Stimulated activated CD4-positive, alpha-beta T cell treated with anti-CD3 and anti-CD28 coated beads, Interleukin-2, amount 100 ng/mL, for 24 hours (primary cell): ENCODE measurements around the gene MICB.
A peak's percentile ranks its signal among the peaks of the same experiment; 100 is the strongest.
"Not testable (repeated sequence)": the region's sequence is repeated elsewhere in the genome, so short reads cannot be mapped to it uniquely, and the experiment has no call there.

Experiments used
- DNase-seq, 2 donors: peaks; one replicate each; pipeline ENCODE4 v3.0.0-alpha.2; 2020

MICB gene

DNA sequence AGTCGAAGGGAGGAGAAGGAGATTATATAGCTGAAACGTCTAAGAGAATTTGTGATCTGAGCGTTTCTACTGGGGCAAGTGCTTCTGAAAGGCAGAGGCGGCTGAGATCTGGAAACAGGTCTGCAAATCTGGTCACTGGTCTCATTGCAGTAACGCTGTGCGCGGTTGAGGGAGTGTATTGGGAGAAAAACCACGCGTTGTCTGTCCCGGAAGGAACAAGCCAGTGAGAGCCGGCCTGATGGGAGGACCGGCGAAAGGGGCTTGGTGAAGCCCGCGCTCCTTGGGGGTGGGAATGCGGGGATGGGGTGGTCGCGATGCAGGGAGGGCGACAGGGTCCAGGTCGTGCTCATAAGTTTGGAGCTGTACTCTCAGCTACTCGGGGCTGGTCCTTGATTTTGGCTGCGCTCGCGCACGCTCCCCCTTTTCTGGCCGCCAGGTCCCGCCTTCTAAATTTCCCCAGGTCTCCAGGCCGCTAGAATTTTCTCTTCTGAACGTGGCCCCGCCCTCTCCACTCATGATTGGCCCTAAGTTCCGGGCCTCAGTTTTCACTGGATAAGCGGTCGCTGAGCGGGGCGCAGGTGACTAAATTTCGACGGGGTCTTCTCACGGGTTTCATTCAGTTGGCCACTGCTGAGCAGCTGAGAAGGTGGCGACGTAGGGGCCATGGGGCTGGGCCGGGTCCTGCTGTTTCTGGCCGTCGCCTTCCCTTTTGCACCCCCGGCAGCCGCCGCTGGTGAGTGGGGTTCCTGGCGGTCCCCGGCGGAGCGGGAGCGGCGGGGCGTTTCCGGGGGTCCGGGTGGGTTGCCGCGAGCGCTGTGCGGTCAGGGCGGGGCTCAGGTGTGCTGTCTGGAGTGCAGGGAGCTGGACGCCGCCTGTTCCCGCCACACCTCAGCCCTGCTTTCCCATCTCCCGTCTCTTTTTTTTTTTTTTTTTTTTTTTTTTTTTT is at the start of gene MICB:
TSS of gene MICB (plus strand) at position 615 of the 946 bp plus-strand sequence. CDS start at position 664, 49 bp downstream.
- peak; percentile 86 to 90 for DNase-seq

GRCh38 chr6:31450751-31451150 is 47.2 kb upstream of the MICB start:
- no peak for DNase-seq

DNA sequence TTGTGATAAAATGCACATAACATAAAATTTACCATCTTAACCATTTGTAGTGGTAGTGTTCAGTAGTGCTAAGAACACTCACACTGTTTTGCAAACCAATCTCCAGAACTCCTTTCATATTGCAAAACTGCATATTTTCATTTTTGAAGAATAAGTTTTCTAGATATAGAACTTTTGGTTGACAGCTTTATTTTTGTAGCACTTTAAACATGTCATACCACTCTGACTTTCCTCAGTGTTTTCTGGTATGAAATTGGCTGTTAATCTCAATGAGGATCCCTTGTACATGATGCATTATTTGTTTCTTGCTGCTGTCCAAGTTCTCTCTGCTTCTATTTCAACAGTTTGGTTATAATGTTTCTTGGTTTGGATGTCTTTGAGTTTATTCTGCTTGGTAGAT is 45.1 kb upstream of the MICB start:
- no peak for DNase-seq

- DNase-seq: no peak
Observed at GRCh38 chr6:31453259-31453658, 44.7 kb upstream of the MICB start.

GRCh38 chr6:31459864-31460263 is 38.1 kb upstream of the MICB start:
- DNase-seq: not testable (repeated sequence)

DNA sequence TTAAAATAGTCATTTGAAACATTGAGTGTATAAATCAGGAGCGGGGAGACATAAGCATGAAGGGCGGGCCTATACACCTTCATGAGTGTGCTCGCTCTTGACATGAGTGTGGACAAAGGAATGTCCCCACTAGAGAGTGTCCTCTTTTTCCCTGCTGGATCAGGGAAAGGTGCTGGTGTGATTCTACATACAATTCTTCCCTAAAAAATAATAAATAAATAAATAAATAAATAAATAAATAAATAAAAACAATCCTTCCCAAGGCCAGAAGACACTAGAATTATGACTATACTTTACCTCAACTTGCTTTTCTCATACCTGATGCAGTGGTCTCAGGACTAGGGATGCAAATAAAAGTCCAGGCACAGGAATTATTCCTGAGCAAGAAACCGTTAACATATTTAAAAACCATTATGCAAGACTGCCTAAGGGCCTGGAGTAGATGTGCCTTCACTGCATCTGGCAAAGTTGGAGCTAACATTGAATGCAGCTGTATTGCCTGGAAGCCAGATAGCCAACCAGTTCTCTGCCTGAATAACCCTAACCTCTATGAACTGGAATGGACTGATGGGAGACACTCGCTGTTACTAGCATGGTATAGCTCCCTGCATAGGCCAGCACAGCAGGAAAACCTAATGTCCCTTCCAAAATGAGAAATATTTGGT is 37.5 kb upstream of the MICB start:
- no peak for DNase-seq

DNA sequence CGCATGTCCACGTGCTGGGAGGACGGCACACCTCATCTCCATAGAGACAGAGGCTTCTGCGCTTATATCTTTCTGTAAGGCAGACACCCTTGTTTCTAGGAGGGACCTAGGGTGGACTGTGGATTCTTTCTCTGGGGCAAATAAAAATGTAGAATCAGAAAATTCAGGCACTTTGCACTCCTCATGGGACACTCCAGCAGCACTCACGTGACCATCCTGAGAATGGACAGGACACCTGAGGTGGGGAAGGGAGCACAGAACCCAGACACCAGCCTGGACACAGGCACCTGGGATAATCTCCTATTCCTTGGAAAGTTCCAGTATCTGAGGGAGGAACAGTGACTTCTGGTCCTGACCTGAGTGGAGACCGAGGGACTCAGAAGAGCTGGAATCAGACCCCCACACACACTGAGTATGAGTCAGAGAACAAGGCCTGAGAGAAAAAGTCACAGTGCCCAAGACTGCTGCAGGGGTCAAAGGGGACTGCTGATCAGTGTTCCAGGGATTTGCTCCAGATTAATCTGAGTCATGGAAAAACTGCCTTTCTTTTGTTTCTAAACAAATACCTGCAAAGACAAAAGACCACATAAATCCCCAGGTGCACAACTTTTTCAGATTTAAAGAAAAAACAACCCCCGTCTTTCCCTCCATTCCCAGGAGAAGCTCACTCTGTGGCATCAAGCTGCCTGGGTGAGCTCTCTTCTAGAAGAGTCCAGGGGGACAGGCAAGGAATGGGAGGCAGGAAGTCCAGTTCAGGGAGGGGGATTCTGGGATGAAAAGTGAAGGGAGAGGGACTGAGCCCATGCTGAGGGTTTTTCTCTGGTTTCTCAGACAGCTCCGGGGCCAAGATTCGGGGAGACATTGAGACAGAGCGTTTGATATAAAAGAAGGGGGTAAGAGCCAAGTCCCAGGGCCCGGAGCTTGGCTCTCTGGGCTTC is 35.6 kb upstream of the MICB start:
- DNase-seq: no peak

- peak; percentile 87 to 89 for DNase-seq
Observed at GRCh38 chr6:31462964-31463870, 34.7 kb upstream of the MICB start.

GRCh38 chr6:31464252-31465184 is 33.4 kb upstream of the MICB start:
- DNase-seq: no peak

DNA sequence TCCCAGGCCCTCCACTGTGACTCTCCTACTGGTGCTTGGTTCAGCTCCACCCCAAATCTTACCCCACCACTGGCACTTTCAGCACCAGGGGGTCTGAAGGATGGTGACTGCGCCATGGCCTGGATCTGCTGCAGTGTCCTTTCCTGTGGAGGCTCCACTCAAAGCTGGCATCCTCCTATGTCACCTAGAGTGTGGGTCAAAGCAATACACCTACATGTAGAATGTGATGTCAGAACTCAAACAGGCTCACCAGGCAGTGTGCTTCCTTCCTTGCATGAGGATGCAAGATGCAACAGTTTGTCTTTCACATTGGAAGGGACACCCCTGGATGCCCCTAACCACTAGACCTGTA is 32.8 kb upstream of the MICB start:
- DNase-seq: no peak

- no peak for DNase-seq
Observed at GRCh38 chr6:31465718-31466117, 32.2 kb upstream of the MICB start.

DNA sequence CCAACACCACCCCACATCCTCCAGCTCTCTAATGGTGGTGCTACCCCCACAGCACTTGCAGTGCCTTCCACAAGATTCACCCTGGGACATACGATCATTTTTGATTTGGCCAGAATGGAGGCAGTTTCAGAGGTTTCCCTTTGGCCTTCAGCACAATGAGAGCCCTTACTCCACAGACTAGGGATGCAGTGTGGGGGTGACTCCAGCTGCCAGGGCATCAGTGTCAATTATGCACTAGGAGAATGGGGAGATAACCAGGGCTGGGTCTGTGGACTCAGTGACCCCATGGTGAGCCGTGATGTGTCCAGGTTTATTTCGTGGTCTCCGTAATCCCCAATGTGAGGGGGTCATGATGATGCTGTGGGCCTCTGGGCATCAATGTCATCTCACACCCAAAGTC is 31.5 kb upstream of the MICB start:
- DNase-seq: no peak

GRCh38 chr6:31467151-31467550 is 30.8 kb upstream of the MICB start:
- no peak for DNase-seq

- DNase-seq: no peak
Observed at GRCh38 chr6:31468311-31468710, 29.6 kb upstream of the MICB start.

- DNase-seq: no peak
Observed at GRCh38 chr6:31470801-31471200, 27.1 kb upstream of the MICB start.

- DNase-seq: no peak
Observed at GRCh38 chr6:31471711-31472110, 26.2 kb upstream of the MICB start.

DNA sequence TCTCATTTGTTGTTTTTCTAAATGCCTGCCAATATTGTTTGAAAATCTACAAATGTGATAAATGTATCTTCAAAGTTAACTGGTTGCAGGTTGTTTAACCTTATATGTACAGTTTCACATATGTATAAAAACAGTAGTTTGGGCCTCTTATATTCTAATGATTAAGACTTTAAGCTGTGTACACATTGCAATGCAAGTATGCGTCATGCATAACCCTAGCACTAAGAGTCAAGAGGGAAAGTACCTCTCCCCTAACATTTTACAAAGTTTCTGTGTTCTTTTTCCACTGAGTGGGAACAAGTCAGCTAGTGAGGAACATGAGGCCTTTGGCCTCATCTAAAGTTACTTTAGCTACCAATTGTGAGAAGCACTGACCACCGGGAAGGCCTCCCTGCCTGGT is 25.7 kb upstream of the MICB start:
- DNase-seq: no peak

DNA sequence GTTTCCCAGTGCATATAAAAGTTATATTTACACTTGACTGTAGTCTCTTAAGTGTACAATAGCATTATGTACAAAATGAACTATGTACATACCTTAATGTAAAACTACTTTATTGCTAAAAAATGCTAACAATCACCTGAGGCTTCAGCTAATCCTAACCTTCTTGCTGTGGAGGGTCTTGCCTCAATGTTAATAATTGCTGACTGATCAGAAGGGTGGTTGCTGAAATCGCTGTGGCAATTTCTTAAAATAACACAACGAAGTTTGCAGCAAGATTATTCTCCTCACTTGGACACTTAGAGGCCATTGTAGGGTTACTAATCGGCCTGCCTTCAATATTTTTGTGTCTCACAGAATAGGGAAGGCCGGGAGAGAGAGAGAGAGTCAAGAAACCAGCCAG is 24.7 kb upstream of the MICB start:
- DNase-seq: no peak

DNA sequence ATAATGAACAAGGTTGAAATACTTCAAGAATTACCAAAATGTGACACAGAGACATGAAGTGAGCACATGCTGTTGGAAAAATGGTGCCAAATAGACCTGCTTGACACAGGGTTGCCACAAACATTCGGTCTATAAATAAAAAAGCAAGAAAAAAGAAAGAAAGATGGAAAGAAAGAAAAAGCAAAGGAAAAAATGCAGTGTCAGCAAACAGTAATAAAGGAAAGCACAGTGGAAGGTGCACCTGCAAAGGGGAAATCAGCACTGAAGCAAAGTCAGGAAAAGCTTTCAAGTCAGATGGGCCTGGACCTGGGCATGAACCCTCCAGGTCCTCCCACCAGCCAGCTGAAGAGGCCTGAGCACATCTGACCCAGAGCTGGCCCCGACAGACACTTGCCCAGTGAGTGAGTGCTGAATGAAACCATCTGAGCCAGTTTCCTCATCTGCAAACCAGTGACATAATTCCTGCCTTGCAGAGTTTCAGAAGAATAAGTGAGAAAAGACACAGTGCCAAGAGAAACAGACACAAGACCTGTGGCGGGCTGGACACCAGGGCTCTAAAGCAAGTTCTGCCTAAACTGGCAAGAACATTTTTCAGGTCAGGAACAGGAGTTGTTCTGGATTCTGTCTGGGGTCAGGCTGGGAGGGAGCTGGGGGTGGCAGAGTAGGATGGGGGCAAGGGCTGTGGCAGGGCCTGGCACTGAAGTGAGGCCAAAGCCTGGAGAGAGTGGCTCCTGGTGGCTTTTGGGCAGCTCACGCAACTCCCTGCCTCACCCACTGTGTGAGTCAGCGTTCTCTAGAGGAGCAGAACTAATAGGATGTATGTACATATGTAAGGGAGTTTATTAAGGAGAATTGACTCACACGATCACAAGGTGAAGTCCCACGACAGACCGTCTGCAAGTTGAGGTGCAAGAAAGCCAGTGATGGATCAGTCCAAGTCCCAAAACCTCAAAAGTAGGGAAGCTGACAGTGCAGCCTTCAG is 23.9 kb upstream of the MICB start:
- no peak for DNase-seq

DNA sequence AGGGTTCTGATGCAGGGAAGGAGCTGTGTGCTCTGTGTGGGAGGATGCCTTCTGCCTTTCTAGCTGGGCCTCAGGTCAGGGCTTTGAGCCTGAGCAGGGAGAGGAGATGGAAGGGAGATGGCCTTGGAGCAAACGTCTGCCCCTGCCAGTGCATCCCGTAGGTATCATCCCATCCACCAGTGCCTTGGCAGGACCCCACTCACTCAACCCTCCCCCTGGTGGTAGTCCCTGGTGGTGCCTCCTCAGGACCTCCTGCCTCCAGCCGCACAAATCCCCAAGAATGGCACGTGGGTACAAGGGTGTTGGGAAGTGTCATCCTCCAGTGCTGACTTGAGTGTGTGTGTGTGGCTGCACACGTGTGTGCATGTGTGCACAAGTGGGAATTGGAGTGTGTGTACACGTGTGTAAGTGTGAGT is 23.1 kb upstream of the MICB start:
- peak in 1 of 2 donors; percentile 48 for DNase-seq
